IMR-90 (cell line): ENCODE results near the gene IKBKE. TPM values are rescaled to one million over a fixed set of nuclear protein-coding genes. Genes with fewer than 3 reads are reported as not detected.
A peak's percentile ranks its signal among the peaks of the same experiment; 100 is the strongest.

Experiments used
- ATAC-seq: fragments of 200-7000 bp; cut with Tn5 transposase; 2 replicates; pipeline ENCODE4 v1.9.1; 2020; ENCODE audit warnings: low read depth, mild to moderate bottlenecking, moderate library complexity
- BruUV-seq: library from RNA; stranded (reverse); fragments of 400-500 nt; replicated peaks from 2 replicates; lab custom pipeline; 2021; lab: Mats Ljungman, UMichigan
- CTCF ChIA-PET: fragments of 300-600 bp; formaldehyde crosslinking; extraction: SDS; loops from one replicate; lab custom pipeline; 2021; ENCODE audit warnings: antibody characterized with exemption; lab: Yijun Ruan, JAX
- POLR2A ChIA-PET: fragments of 300-600 bp; sonication (Branson Sonifier 250); formaldehyde crosslinking; loops from one replicate; lab custom pipeline; 2022; ENCODE audit warnings: antibody characterized with exemption; ENCODE audit not compliant: unreplicated experiment; lab: Charles Lee
- DNase-seq: peaks from one replicate; pipeline ENCODE4 v3.0.0; 2013
- H2AFZ ChIP-seq: replicated peaks from 2 replicates; pipeline ENCODE3; 2013; ENCODE audit warnings: low read length, mild to moderate bottlenecking; ENCODE audit not compliant: poor library complexity
- H2AK5ac ChIP-seq: 2 replicates; pipeline ENCODE4 v1.6.1; 2013; ENCODE audit warnings: low read depth, low read length, inconsistent platforms
- H2AK9ac ChIP-seq: replicated peaks from 2 replicates; pipeline ENCODE3; 2013; ENCODE audit warnings: mild to moderate bottlenecking, low read depth, low read length, moderate library complexity; ENCODE audit not compliant: poor library complexity
- H2BK120ac ChIP-seq: 2 replicates; pipeline ENCODE4 v1.6.1; 2013; ENCODE audit warnings: low read depth, low read length, inconsistent platforms
- H2BK15ac ChIP-seq: 3 replicates; pipeline ENCODE4 v1.6.1; 2013; ENCODE audit warnings: low read depth, low read length, inconsistent platforms
- H2BK20ac ChIP-seq: 2 replicates; pipeline ENCODE4 v1.6.1; 2013; ENCODE audit warnings: low read depth, mild to moderate bottlenecking, inconsistent platforms, low read length, moderate library complexity
- H2BK5ac ChIP-seq: 2 replicates; pipeline ENCODE4 v1.6.1; 2013; ENCODE audit warnings: mild to moderate bottlenecking, low read depth, low read length, inconsistent platforms; ENCODE audit not compliant: poor library complexity, severe bottlenecking
- H3K14ac ChIP-seq: replicated peaks from 2 replicates; pipeline ENCODE4 v1.6.1; 2013; ENCODE audit warnings: low read depth, low read length, inconsistent platforms
- H3K18ac ChIP-seq: 2 replicates; pipeline ENCODE4 v1.6.1; 2013; ENCODE audit warnings: low read depth, low read length, control low read depth
- H3K23ac ChIP-seq: 2 replicates; pipeline ENCODE4 v1.6.1; 2013; ENCODE audit warnings: low read depth, low read length, inconsistent platforms
- H3K27ac ChIP-seq: 2 replicates; pipeline ENCODE4 v1.5.1; 2013; ENCODE audit warnings: mild to moderate bottlenecking, control low read depth, low read length; ENCODE audit not compliant: insufficient read depth
- H3K27me3 ChIP-seq: 2 replicates; pipeline ENCODE4 v1.6.1; 2013; ENCODE audit warnings: low read length; ENCODE audit not compliant: control insufficient read depth, insufficient read depth
- H3K36me3 ChIP-seq: 2 replicates; pipeline ENCODE4 v1.6.1; 2013; ENCODE audit warnings: low read length, mixed read lengths; ENCODE audit not compliant: control insufficient read depth, insufficient read depth
- H3K4ac ChIP-seq: 2 replicates; pipeline ENCODE4 v1.6.1; 2013; ENCODE audit warnings: low read depth, low read length, inconsistent platforms
- H3K4me1 ChIP-seq: 2 replicates; pipeline ENCODE4 v1.6.1; 2013; ENCODE audit warnings: low read length, mixed read lengths; ENCODE audit not compliant: control insufficient read depth, insufficient read depth
- H3K4me2 ChIP-seq: 2 replicates; pipeline ENCODE4 v1.6.1; 2013; ENCODE audit warnings: low read depth, mild to moderate bottlenecking, control low read depth, low read length, moderate library complexity
- H3K4me3 ChIP-seq: 2 replicates; pipeline ENCODE4 v1.5.1; 2013; ENCODE audit warnings: low read depth, mild to moderate bottlenecking, control low read depth, low read length, moderate library complexity; ENCODE audit not compliant: insufficient read depth
- H3K56ac ChIP-seq: 2 replicates; pipeline ENCODE4 v1.6.1; 2013; ENCODE audit warnings: low read length, inconsistent platforms; ENCODE audit not compliant: insufficient read depth; ENCODE audit errors: extremely low read depth
- H3K79me1 ChIP-seq, 2 experiments: 2 replicates each; pipeline ENCODE4 v1.6.1; 2013; ENCODE audit warnings: low read length in 2 of 2, inconsistent platforms in 1 of 2, low read depth in 1 of 2
- H3K9ac ChIP-seq: 2 replicates; pipeline ENCODE4 v1.6.1; 2013; ENCODE audit warnings: low read depth, low read length, control low read depth
- H3K9me1 ChIP-seq: 2 replicates; pipeline ENCODE4 v1.6.1; 2013; ENCODE audit warnings: low read length, inconsistent platforms; ENCODE audit not compliant: insufficient read depth
- H3K9me3 ChIP-seq: 2 replicates; pipeline ENCODE4 v1.6.1; 2013; ENCODE audit warnings: low read length; ENCODE audit not compliant: control insufficient read depth, insufficient read depth
- H4K20me1 ChIP-seq: 2 replicates; pipeline ENCODE4 v1.6.1; 2013; ENCODE audit warnings: low read length, inconsistent platforms; ENCODE audit not compliant: insufficient read depth
- H4K5ac ChIP-seq: 2 replicates; pipeline ENCODE4 v1.6.1; 2013; ENCODE audit warnings: mild to moderate bottlenecking, low read depth, low read length, control low read depth
- H4K8ac ChIP-seq, 2 experiments: 2 replicates each; pipeline ENCODE4 v1.6.1; 2013; ENCODE audit warnings: low read depth in 2 of 2, low read length in 2 of 2, control low read depth in 1 of 2, inconsistent platforms in 1 of 2
- H4K91ac ChIP-seq: 2 replicates; pipeline ENCODE4 v1.6.1; 2013; ENCODE audit warnings: low read depth, low read length, inconsistent platforms; ENCODE audit not compliant: insufficient read depth
- BHLHE40 ChIP-seq: fragments of 150-350 bp; IDR thresholded peaks from 2 replicates; pipeline ENCODE4 v1.6.1; 2016; ENCODE audit warnings: mild to moderate bottlenecking, low read depth, low read length
- CEBPB ChIP-seq: IDR thresholded peaks from 2 replicates; pipeline ENCODE4 v1.6.1; 2012; ENCODE audit warnings: low read depth, low read length, improper control_type of control experiment
- CHD1 ChIP-seq: IDR thresholded peaks from 2 replicates; pipeline ENCODE4 v1.6.1; 2012; ENCODE audit warnings: low read depth, low read length, improper control_type of control experiment
- ELK1 ChIP-seq: fragments of 150-350 bp; IDR thresholded peaks from 2 replicates; pipeline ENCODE4 v1.6.1; 2016; ENCODE audit warnings: low read depth, mild to moderate bottlenecking, low read length, moderate library complexity, borderline replicate concordance
- FOS ChIP-seq: fragments of 150-350 bp; IDR thresholded peaks from 2 replicates; pipeline ENCODE4 v1.6.1; 2016; ENCODE audit warnings: low read depth, low read length
- MAFK ChIP-seq: IDR thresholded peaks from 2 replicates; pipeline ENCODE4 v1.6.1; 2012; ENCODE audit warnings: low read depth, low read length, improper control_type of control experiment
- MAZ ChIP-seq: IDR thresholded peaks from 2 replicates; pipeline ENCODE4 v1.6.1; 2012; ENCODE audit warnings: low read depth, mild to moderate bottlenecking, low read length, improper control_type of control experiment, moderate library complexity, borderline replicate concordance
- MXI1 ChIP-seq: IDR thresholded peaks from 2 replicates; pipeline ENCODE4 v1.6.1; 2012; ENCODE audit warnings: low read depth, mild to moderate bottlenecking, low read length, moderate library complexity, borderline replicate concordance
- NFE2L2 ChIP-seq: fragments of 150-350 bp; IDR thresholded peaks from 2 replicates; pipeline ENCODE4 v1.6.1; 2016; ENCODE audit warnings: low read depth, mild to moderate bottlenecking, low read length
- POLR2A ChIP-seq: IDR thresholded peaks from 2 replicates; pipeline ENCODE4 v1.6.1; 2012; ENCODE audit warnings: mild to moderate bottlenecking, low read depth, low read length
- RAD21 ChIP-seq: IDR thresholded peaks from 2 replicates; pipeline ENCODE4 v1.6.1; 2012; ENCODE audit warnings: low read length, improper control_type of control experiment
- RCOR1 ChIP-seq: IDR thresholded peaks from 2 replicates; pipeline ENCODE4 v1.6.1; 2012; ENCODE audit warnings: mild to moderate bottlenecking, low read length, improper control_type of control experiment; ENCODE audit not compliant: insufficient replicate concordance
- RFX5 ChIP-seq: IDR thresholded peaks from 2 replicates; pipeline ENCODE4 v1.8.0; 2012; ENCODE audit warnings: low read depth, mild to moderate bottlenecking, low read length, moderate library complexity
- SMC3 ChIP-seq: fragments of 150-350 bp; IDR thresholded peaks from 2 replicates; pipeline ENCODE4 v1.6.1; 2016; ENCODE audit warnings: low read depth, mild to moderate bottlenecking, antibody characterized with exemption, low read length, moderate library complexity
- WGBS, 2 experiments: methylation state at CpG; one replicate each; pipeline versions ENCODE4 v1.1.5 to v1.1.7; 2013; ENCODE audit warnings: missing lambda C conversion rate in 2 of 2; ENCODE audit not compliant: insufficient read length in 1 of 2; ENCODE audit errors: extremely low coverage in 2 of 2; 5-methylcytosine and 5-hydroxymethylcytosine counted together
- dilution Hi-C: fragments of 300-500 bp; cut with HindIII; formaldehyde crosslinking; loops from one replicate; pipeline ENCODE4 v1.14.3; 2018; ENCODE audit warnings: low sequenced_read_pairs; ENCODE audit not compliant: unreplicated experiment
- in situ Hi-C: fragments of 300-500 bp; cut with MboI; formaldehyde crosslinking; loops from 3 replicates; pipeline ENCODE4 v1.14.3; 2019; ENCODE audit warnings: low sequenced_read_pairs, inconsistent platforms, mixed read lengths
- intact Hi-C: fragments of 100-400 bp; cut with micrococcal nuclease; formaldehyde crosslinking; loops from 2 replicates; pipeline ENCODE4 v1.10.0; 2022
- polyA plus RNA-seq, 3 experiments: library from polyadenylated mRNA; depleted of rRNA; stranded (reverse); fragments of >200 nt; gene quantifications; 2 replicates each; pipeline ENCODE4 v1.2.3, GENCODE V29; 2012; ENCODE audit warnings: low replicate concordance in 1 of 3
- total RNA-seq: library from RNA; depleted of rRNA; stranded (reverse); fragments of >200 nt; gene quantifications from 2 replicates; pipeline ENCODE4 v1.2.3, GENCODE V29; 2012
- TF ChIP-seq, protein P1 (sequence below): conservative IDR thresholded peaks from 2 replicates; pipeline ENCODE4 v1.5.1; 2012; ENCODE audit warnings: mild to moderate bottlenecking, low read depth, low read length, improper control_type of control experiment
- TF ChIP-seq, protein P2 (sequence below): fragments of 150-350 bp; IDR thresholded peaks from 2 replicates; pipeline ENCODE4 v1.6.1; 2017; ENCODE audit warnings: mild to moderate bottlenecking, antibody characterized with exemption, low read length, low read depth

IKBKE gene
- total and polyA plus RNA-seq, 2 of the 4 experiments (the other 2 are of a cell fraction) = 20.3 to 24.0 TPM

DNA sequence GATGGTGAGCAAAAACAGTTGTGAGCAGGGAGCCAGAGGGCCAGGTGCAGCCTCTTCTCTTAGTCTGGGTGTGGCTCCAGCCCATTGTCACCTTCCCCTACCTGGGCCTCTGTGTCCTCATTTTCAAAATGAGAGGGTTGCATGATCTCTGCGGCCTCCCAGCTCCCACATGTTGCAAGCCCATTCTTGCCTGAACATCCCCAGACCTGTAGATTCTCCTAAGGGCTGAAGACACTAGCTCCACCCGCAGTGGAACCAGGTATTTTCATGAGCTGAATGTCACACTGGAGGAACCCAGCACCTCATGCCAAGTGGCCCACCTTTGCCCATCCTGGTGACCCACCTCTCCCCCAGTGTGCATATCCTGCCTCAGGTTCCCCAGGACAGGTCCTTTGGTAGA is 12.3 kb downstream of the IKBKE start:
- Histone ChIP-seq H3K18ac (no peak overlapping the region), H2BK120ac (no peak overlapping the region), H2AK5ac (peak overlapping the region; percentile 16; the same call in 1 of the 2 replicates), H3K9ac (no peak overlapping the region), H3K27ac (no peak overlapping the region), H2BK20ac (no peak overlapping the region), H3K4me2 (no peak overlapping the region), H2BK5ac (no peak overlapping the region), H3K14ac (no peak overlapping the region), H3K56ac (no peak overlapping the region), H3K79me1 (peaks cover 0 to 7% of the 10 kb centered on the region in 2 experiments; a peak in 1 of 4 replicates), H4K5ac (no peak overlapping the region), H3K27me3 (no peaks in the 10 kb centered on the region), H3K4ac (no peak overlapping the region), H3K4me1 (peaks cover 9% of the 10 kb centered on the region), H3K36me3 (peaks cover 36% of the 10 kb centered on the region), H4K91ac (no peak overlapping the region), H3K9me1 (peaks cover 8% of the 10 kb centered on the region), H3K4me3 (no peak overlapping the region), H4K8ac (no peak overlapping the region), H4K20me1 (no peaks in the 10 kb centered on the region; the same call in 1 of the 2 replicates), H3K23ac (no peak overlapping the region), H3K9me3 (no peaks in the 10 kb centered on the region), H2BK15ac (no peak overlapping the region), H2AK9ac (peak overlapping the region; percentile 24), H2AFZ (peak overlapping the region; percentile 51)
- in situ Hi-C loops = loop anchor here (5.0 to 10.0 kb wide), 3 partner anchors 60 to 432 kb away; no protein-coding TSS in a partner anchor
- no TSS peak for BruUV-seq
- ChIA-PET POLR2A (no interaction called here), CTCF (no interaction called here)
- TF ChIP-seq MXI1 (no peak), ELK1 (no peak), CHD1 (no peak), POLR2A (no peak), SMC3 (no peak), FOS (no peak), RAD21 (no peak), RFX5 (no peak), RCOR1 (no peak), CEBPB (no peak), NFE2L2 (no peak), MAZ (no peak), MAFK (no peak), BHLHE40 (no peak)
- TF ChIP-seq, protein P1, sequence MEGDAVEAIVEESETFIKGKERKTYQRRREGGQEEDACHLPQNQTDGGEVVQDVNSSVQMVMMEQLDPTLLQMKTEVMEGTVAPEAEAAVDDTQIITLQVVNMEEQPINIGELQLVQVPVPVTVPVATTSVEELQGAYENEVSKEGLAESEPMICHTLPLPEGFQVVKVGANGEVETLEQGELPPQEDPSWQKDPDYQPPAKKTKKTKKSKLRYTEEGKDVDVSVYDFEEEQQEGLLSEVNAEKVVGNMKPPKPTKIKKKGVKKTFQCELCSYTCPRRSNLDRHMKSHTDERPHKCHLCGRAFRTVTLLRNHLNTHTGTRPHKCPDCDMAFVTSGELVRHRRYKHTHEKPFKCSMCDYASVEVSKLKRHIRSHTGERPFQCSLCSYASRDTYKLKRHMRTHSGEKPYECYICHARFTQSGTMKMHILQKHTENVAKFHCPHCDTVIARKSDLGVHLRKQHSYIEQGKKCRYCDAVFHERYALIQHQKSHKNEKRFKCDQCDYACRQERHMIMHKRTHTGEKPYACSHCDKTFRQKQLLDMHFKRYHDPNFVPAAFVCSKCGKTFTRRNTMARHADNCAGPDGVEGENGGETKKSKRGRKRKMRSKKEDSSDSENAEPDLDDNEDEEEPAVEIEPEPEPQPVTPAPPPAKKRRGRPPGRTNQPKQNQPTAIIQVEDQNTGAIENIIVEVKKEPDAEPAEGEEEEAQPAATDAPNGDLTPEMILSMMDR = no peak
- TF ChIP-seq, protein P2, sequence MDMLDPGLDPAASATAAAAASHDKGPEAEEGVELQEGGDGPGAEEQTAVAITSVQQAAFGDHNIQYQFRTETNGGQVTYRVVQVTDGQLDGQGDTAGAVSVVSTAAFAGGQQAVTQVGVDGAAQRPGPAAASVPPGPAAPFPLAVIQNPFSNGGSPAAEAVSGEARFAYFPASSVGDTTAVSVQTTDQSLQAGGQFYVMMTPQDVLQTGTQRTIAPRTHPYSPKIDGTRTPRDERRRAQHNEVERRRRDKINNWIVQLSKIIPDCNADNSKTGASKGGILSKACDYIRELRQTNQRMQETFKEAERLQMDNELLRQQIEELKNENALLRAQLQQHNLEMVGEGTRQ = no peak
- dilution Hi-C loops = no loop called here
- WGBS, 2 experiments = 100% methylated on average over 1 of the region's 2 CpGs; no CpG with 5 or more reads in 1 of the 2 experiments
- DNase-seq = no peak
- ATAC-seq = no peak
- intact Hi-C loops = no loop called here
